HG02798 (cell line): ENCODE data around the gene RTN4R.

Experiments used
- ATAC-seq: cut with Tn5 transposase; IDR thresholded peaks from one replicate; pipeline ENCODE4 v1.9.1; 2021; ENCODE audit warnings: mild to moderate bottlenecking; ENCODE audit not compliant: unreplicated experiment, poor library complexity

RTN4R gene

GRCh38 chr22:20233351-20234313 is 34.5 kb downstream of the RTN4R start:
- no peak for ATAC-seq

GRCh38 chr22:20232781-20233180 is 35.3 kb downstream of the RTN4R start:
- ATAC-seq = no peak

GRCh38 chr22:20232237-20232598 is 35.9 kb downstream of the RTN4R start:
- ATAC-seq = no peak

- ATAC-seq = no peak
These were observed 36.4 kb downstream of the RTN4R start for GRCh38 chr22:20231514-20232236.

GRCh38 chr22:20230777-20231420 is 37.2 kb downstream of the RTN4R start:
- ATAC-seq = no peak

- ATAC-seq = no peak
These were observed 38.0 kb downstream of the RTN4R start for GRCh38 chr22:20229916-20230775.

GRCh38 chr22:20228939-20229272 is 39.2 kb downstream of the RTN4R start:
- no peak for ATAC-seq

GRCh38 chr22:20228055-20228938 is 39.8 kb downstream of the RTN4R start:
- no peak for ATAC-seq

GRCh38 chr22:20227363-20227762 is 40.8 kb downstream of the RTN4R start:
- ATAC-seq = no peak

GRCh38 chr22:20226760-20227350 is 41.3 kb downstream of the RTN4R start:
- ATAC-seq = no peak

GRCh38 chr22:20226077-20226716 is 41.9 kb downstream of the RTN4R start:
- no peak for ATAC-seq

- no peak for ATAC-seq
These were observed 42.5 kb downstream of the RTN4R start for GRCh38 chr22:20225693-20225966.

- ATAC-seq = no peak
These were observed 43.0 kb downstream of the RTN4R start for GRCh38 chr22:20224917-20225692.

- ATAC-seq = no peak
These were observed 43.9 kb downstream of the RTN4R start for GRCh38 chr22:20224256-20224626.

GRCh38 chr22:20223421-20224255 is 44.5 kb downstream of the RTN4R start:
- ATAC-seq = no peak

- no peak for ATAC-seq
These were observed 45.2 kb downstream of the RTN4R start for GRCh38 chr22:20222764-20223420.
